HG03060 (cell line): ENCODE results near the gene ADM2.
"Not testable (repeated sequence)": the region's sequence is repeated elsewhere in the genome, so short reads cannot be mapped to it uniquely, and the experiment has no call there.

Source experiments
- ATAC-seq: cut with Tn5 transposase; IDR thresholded peaks from one replicate; pipeline ENCODE4 v1.9.1; 2021; ENCODE audit warnings: low read depth, moderate number of reproducible peaks; ENCODE audit not compliant: unreplicated experiment

Gene ADM2

DNA sequence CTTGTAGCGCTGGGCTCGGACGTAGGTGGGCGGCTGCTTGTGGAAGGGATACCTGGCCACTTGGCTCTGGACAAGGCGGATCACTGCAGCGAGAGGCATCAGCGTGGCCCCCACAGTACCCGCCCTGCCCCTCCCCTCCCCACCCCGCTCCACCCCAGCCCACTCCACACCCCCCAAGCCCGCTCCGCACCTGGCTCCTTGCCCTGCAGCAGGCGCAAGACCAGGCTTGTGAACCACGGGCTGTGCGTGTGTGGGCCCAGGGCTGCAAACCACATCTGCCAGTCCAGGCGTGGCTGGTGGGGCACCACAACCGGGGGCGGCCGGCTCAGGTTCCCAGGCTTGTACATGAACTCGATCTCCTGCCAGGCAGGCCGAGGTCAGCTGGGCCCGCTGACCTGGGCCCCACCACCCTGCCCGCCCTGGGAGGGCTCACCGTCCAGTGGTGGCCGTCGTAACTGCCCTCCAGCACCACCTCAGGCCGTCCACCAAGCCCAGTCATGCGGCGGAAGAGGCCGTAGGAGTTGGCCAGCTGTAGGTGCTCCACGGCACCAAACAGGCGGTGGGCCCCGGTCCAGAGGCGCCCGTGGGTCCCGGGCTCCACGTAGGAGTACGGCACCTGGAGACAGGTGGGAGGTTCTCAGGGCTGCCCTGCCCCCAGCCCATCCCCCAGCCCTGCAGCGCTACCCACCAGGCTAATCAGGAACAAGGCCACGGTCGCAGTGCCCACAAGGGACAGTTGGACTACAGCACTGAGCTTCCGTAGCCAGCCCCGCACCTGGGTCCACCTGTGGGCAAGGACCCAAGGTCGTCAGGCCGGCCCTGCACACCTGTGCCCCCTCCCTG, 23.2 kb downstream of the ADM2 start:
- no peak for ATAC-seq

DNA sequence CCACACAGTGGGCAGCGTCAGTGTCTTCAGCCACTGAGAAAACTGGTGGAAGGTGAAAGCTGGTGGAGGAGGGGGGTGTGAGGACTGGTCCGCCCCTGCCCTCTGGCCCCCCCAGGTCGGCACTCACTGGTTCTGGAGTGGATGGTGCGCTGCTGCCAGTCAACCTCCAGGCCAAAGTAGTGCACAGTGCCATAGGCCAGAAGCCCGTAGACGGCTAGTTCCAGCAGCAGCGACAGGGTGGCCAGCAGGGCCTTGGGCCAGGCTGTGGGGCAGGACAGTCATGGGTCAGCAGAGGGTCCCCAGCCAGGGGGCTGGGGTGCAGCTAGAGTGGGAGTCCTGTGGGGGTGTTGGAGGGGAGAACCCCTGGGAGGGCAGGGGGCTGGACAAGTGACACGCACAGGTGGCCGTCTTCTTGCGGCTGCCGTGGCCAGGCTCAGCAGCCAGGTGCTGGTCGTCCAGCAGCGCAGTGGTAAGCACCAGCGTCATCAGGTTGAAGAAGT, 24.0 kb downstream of the ADM2 start:
- no peak for ATAC-seq

DNA sequence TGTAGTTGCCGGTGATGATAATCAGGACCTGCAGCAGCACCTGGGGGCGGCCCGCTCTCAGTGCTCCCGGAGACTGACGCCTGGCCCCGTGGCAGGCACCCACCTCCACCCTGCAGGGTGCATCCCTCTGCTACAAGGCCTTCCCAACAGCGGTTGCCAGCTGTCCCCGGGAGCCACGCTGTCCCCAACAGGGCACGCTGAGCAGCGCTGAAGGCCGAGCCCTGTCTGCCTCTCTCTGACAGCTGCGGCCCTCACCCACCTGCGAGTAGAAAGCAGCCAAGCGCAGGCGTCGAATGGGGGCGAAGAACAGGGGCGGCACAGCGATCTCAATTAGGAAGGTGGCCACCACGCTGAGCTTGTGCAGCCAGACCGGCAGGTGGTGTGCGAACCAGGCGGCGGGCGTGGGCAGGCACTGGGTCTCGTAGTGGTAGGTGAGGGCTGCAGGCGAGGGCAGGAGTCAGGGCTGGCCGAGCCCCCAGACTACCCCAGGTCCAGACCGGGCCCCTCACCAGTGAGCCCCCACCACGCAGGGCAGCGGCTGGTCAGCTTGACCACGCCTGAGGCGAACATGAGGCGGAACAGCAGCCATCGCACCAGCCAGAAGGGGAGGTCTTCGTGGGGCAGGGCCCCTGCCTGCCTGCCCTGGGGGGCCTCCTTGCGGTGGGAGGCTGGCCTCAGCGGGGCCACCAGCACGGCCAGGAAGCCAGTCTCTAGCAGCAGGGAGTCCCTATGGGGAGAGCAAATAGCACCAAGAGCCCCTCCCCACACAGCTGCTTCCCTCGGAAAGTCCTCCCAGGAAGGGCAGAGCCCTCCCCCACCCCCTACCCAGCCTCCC, 24.6 kb downstream of the ADM2 start:
- no peak for ATAC-seq

DNA sequence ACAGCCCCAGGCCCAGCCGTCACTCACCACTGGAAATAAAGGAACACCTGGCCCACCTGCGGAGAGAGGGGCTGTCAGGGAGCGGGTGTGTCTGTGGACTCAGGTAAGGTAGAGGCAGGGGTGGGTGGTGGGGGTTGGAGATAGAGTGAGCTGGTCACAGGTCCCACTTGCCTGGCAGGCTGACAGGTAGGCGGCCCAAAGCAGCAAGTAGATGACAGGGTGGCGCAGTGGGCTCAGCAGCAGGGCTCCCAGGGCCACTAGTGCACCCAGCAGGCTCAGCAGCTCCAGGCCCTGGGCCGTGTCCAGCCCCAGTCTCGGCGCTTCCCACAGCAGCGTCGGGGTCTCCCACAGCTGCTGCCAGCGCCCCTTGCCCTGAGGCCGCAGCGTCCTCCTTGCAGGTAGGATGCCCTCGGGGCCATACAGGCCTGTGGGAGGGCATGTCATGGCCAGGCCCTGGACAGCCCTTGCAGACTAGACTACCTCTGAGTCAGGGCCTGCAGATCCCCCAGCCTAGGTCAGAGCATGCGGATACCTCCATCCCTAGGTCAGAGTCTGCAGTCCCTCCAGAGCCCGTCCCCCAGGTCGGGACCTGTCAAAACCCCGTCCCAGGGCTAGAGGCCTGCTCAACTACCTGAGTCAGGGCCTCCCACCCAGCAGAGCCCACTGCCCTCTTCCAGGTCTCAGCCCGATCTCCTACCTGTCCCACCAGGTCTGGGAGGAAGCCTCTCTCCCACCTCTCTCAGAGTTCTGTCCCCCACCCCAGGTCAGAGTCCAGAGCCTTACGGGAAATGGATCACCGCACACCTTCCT, 25.5 kb downstream of the ADM2 start:
- ATAC-seq, result no peak

DNA sequence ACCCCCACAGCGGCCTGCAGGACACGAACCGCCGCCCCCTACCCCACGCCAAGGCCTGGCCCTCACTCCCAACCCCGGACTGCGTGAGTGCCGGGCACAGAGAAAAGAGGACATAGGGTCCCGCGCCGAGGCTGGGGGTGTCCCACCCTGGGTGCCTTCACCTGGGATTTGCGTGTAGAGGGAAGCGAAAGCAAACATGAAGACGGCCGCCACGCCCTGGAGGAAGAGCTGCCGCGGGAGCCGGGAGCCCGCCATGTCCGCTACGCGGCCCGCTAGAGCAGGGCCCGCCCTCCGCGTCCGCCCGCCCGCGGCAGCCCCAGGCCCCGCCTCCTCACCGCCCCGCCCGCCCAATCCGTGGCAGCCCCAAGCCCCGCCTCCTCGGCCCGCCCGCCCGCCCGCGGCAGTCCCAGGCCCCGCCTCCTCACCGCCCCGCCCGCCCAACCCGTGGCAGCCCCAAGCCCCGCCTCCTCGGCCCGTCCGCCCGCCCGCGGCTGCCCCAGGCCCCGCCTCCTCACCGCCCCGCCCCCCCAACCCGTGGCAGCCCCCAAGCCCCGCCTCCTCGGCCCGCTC, 26.2 kb downstream of the ADM2 start, which contains the start of gene LMF2:
TSS of gene LMF2 (minus strand) at position 282 of the 570 bp plus-strand sequence. CDS start at position 255, 27 bp downstream.
- ATAC-seq, result no peak

GRCh38 chr22:50507991-50508884, 26.9 kb downstream of the ADM2 start, which contains the start of gene NCAPH2:
Gene NCAPH2 (plus strand): TSS chr22:50508224. CDS start chr22:50508338, 114 bp downstream.
- peak; percentile 73 for ATAC-seq

- ATAC-seq, result no peak
These were observed 27.6 kb downstream of the ADM2 start for GRCh38 chr22:50508897-50509296.

- no peak for ATAC-seq
These were observed 31.8 kb downstream of the ADM2 start for GRCh38 chr22:50513175-50513574.

GRCh38 chr22:50516068-50516467, 34.7 kb downstream of the ADM2 start:
- no peak for ATAC-seq

GRCh38 chr22:50516891-50517290, 35.5 kb downstream of the ADM2 start:
- ATAC-seq, result no peak

- ATAC-seq, result no peak
These were observed 36.3 kb downstream of the ADM2 start for GRCh38 chr22:50517495-50518260.

- ATAC-seq, result no peak
These were observed 37.3 kb downstream of the ADM2 start for GRCh38 chr22:50518606-50519005.

GRCh38 chr22:50519151-50519550, 37.8 kb downstream of the ADM2 start:
- ATAC-seq, result no peak

GRCh38 chr22:50520184-50520583, 38.8 kb downstream of the ADM2 start:
- not testable (repeated sequence) for ATAC-seq

- ATAC-seq, result no peak
These were observed 39.6 kb downstream of the ADM2 start for GRCh38 chr22:50520826-50521453.

- ATAC-seq, result no peak
These were observed 40.4 kb downstream of the ADM2 start for GRCh38 chr22:50521710-50522109.

- no peak for ATAC-seq
These were observed 41.0 kb downstream of the ADM2 start for GRCh38 chr22:50522208-50522805.
